ENCODE results near the gene OAS2. TPM values are rescaled to one million over a fixed set of nuclear protein-coding genes. Genes with fewer than 3 reads are reported as not detected.

OAS2 gene
- total and polyA plus RNA-seq, 2 experiments from 2014 or later: 0.54 to 0.56 TPM

DNA sequence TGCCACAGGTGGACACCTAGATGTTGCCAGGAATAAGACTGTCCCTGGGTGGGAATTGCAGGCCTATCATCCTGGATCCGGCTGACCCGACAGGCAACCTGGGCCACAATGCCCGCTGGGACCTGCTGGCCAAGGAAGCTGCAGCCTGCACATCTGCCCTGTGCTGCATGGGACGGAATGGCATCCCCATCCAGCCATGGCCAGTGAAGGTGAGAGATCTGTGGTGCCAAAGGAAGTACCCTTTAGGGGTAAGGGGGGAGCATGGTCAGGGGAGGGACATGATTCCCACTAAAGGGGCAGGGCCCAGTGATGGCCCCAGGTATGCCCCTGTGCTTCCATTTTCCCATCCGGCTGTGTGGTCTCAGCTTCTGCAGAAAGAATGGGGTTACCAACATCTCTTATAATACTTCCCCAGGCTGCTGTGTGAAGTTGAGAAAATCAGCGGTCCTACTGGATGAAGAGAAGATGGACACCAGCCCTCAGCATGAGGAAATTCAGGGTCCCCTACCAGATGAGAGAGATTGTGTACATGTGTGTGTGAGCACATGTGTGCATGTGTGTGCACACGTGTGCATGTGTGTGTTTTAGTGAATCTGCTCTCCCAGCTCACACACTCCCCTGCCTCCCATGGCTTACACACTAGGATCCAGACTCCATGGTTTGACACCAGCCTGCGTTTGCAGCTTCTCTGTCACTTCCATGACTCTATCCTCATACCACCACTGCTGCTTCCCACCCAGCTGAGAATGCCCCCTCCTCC, 8.6 kb upstream of the OAS2 start:
- 74% methylated on average over 8 of the region's 8 CpGs for WGBS, 2 experiments (ENCODE audit: low coverage in 1 of 2, low lambda C conversion rate in 2 of 2, missing lambda C conversion rate in 2 of 2)
- no peaks in the 10 kb centered on the region for H4K20me1 ChIP-seq (ENCODE audit: insufficient read depth)
- no peak for TF ChIP-seq EZH2 (IDR thresholded peaks at IDR 0.05; ENCODE audit: insufficient read depth, poor library complexity, severe bottlenecking)

GRCh38 chr12:112970391-112970790, 7.9 kb upstream of the OAS2 start:
- Histone ChIP-seq H2AFZ (no peak overlapping the region), H3K4me3 (no peak overlapping the region), H3K4me2 (ENCODE audit: unreplicated experiment) (no peak overlapping the region), H3K79me2 (ENCODE audit: insufficient read depth) (no peaks in the 10 kb centered on the region), H3K9me2 (ENCODE audit: insufficient read depth) (no peaks in the 10 kb centered on the region), H3K36me3 (ENCODE audit: low read depth) (no peaks in the 10 kb centered on the region), H3K27ac (no peak overlapping the region), H3K9ac (no peak overlapping the region), H4K20me1 (ENCODE audit: insufficient read depth) (no peaks in the 10 kb centered on the region), H3K4me1 (ENCODE audit: insufficient read depth) (no peaks in the 10 kb centered on the region; the same call in 1 of the 2 replicates), H3K9me3 (ENCODE audit: low read depth) (no peaks in the 10 kb centered on the region), H3F3A (ENCODE audit: insufficient read depth) (0 out of 2 replicates have a peak, but pooled peaks cover 4% of the 10 kb centered on the region), H3K27me3 (replicated peaks; ENCODE audit: insufficient read depth) (no peaks in the 10 kb centered on the region)
- no peak for DNase-seq
- in situ Hi-C loops (cut with MboI): no loop called here
- TF ChIP-seq EZH2phosphoT487 (IDR thresholded peaks at IDR 0.05; ENCODE audit: insufficient read depth, low read depth) (no peak), EZH2 (IDR thresholded peaks at IDR 0.05; ENCODE audit: insufficient read depth, poor library complexity, severe bottlenecking) (no peak)
- 45 to 46% methylated on average over 2 of the region's 2 CpGs for WGBS, 2 experiments (ENCODE audit: low coverage in 1 of 2, low lambda C conversion rate in 2 of 2, missing lambda C conversion rate in 2 of 2)

More for the DNA sequence above, 8.6 kb upstream of the OAS2 start:
- no peaks in the 10 kb centered on the region; the same call in 1 of the 2 replicates for H3K4me1 ChIP-seq (ENCODE audit: insufficient read depth)
- no peaks in the 10 kb centered on the region for H3K9me3 ChIP-seq (ENCODE audit: low read depth)
- DNase-seq: no peak
- no peaks in the 10 kb centered on the region for H3K9me2 ChIP-seq (ENCODE audit: insufficient read depth)
- in situ Hi-C loops (cut with MboI): no loop called here
- no peak overlapping the region for H3K4me3 ChIP-seq
- H3K79me2 ChIP-seq (ENCODE audit: insufficient read depth): no peaks in the 10 kb centered on the region
- H3K27me3 ChIP-seq (replicated peaks; ENCODE audit: insufficient read depth): no peaks in the 10 kb centered on the region
- no peak overlapping the region for H2AFZ ChIP-seq
- H3K36me3 ChIP-seq (ENCODE audit: low read depth): no peaks in the 10 kb centered on the region
- no peak overlapping the region for H3K4me2 ChIP-seq (ENCODE audit: unreplicated experiment)
- no peak overlapping the region for H3K27ac ChIP-seq
- 0 out of 2 replicates have a peak, but pooled peaks cover 4% of the 10 kb centered on the region for H3F3A ChIP-seq (ENCODE audit: insufficient read depth)
- H3K9ac ChIP-seq: no peak overlapping the region

DNA sequence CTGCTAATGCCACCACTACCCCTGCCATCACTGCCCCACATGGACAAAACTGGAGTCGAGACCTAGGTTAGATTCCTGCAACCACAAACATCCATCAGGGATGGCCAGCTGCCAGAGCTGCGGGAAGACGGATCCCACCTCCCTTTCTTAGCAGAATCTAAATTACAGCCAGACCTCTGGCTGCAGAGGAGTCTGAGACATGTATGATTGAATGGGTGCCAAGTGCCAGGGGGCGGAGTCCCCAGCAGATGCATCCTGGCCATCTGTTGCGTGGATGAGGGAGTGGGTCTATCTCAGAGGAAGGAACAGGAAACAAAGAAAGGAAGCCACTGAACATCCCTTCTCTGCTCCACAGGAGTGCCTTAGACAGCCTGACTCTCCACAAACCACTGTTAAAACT, 7.1 kb upstream of the OAS2 start:
- Histone ChIP-seq H3K79me2 (ENCODE audit: insufficient read depth) (no peaks in the 10 kb centered on the region), H3K4me1 (ENCODE audit: insufficient read depth) (no peaks in the 10 kb centered on the region; the same call in 1 of the 2 replicates), H3K27ac (no peak overlapping the region), H2AFZ (no peak overlapping the region), H3K36me3 (ENCODE audit: low read depth) (no peaks in the 10 kb centered on the region), H4K20me1 (ENCODE audit: insufficient read depth) (no peaks in the 10 kb centered on the region), H3K4me3 (no peak overlapping the region), H3K27me3 (replicated peaks; ENCODE audit: insufficient read depth) (no peaks in the 10 kb centered on the region), H3K9me3 (ENCODE audit: low read depth) (no peaks in the 10 kb centered on the region), H3F3A (ENCODE audit: insufficient read depth) (0 out of 2 replicates have a peak, but pooled peaks cover 4% of the 10 kb centered on the region), H3K4me2 (ENCODE audit: unreplicated experiment) (no peak overlapping the region), H3K9me2 (ENCODE audit: insufficient read depth) (no peaks in the 10 kb centered on the region), H3K9ac (no peak overlapping the region)
- 42 to 53% methylated on average over 5 of the region's 5 CpGs for WGBS, 2 experiments (ENCODE audit: low coverage in 1 of 2, low lambda C conversion rate in 2 of 2, missing lambda C conversion rate in 2 of 2)
- DNase-seq: no peak
- TF ChIP-seq EZH2 (IDR thresholded peaks at IDR 0.05; ENCODE audit: insufficient read depth, poor library complexity, severe bottlenecking) (no peak), EZH2phosphoT487 (IDR thresholded peaks at IDR 0.05; ENCODE audit: insufficient read depth, low read depth) (no peak)
- in situ Hi-C loops (cut with MboI): no loop called here

- H3K27me3 ChIP-seq (replicated peaks; ENCODE audit: insufficient read depth): no peaks in the 10 kb centered on the region
- no peak overlapping the region for H3K4me3 ChIP-seq
- H3K79me2 ChIP-seq (ENCODE audit: insufficient read depth): no peaks in the 10 kb centered on the region
- peaks cover 3% of the 10 kb centered on the region; the same call in 1 of the 2 replicates for H3K4me1 ChIP-seq (ENCODE audit: insufficient read depth)
- H3K27ac ChIP-seq: no peak overlapping the region
- H3K4me2 ChIP-seq (ENCODE audit: unreplicated experiment): no peak overlapping the region
- in situ Hi-C loops (cut with MboI): no loop called here
- WGBS, 2 experiments (ENCODE audit: low coverage in 1 of 2, low lambda C conversion rate in 2 of 2, missing lambda C conversion rate in 2 of 2): 17 to 20% methylated on average over 4 of the region's 4 CpGs
- H2AFZ ChIP-seq: no peak overlapping the region
- no peak for TF ChIP-seq EZH2 (IDR thresholded peaks at IDR 0.05; ENCODE audit: insufficient read depth, poor library complexity, severe bottlenecking)
- TF ChIP-seq EZH2phosphoT487 (IDR thresholded peaks at IDR 0.05; ENCODE audit: insufficient read depth, low read depth): no peak
- no peaks in the 10 kb centered on the region for H3K9me2 ChIP-seq (ENCODE audit: insufficient read depth)
- H4K20me1 ChIP-seq (ENCODE audit: insufficient read depth): no peaks in the 10 kb centered on the region
- DNase-seq: peak; percentile 10
- H3K36me3 ChIP-seq (ENCODE audit: low read depth): no peaks in the 10 kb centered on the region
- 0 out of 2 replicates have a peak, but pooled peaks cover 4% of the 10 kb centered on the region for H3F3A ChIP-seq (ENCODE audit: insufficient read depth)
- H3K9ac ChIP-seq: no peak overlapping the region
- H3K9me3 ChIP-seq (ENCODE audit: low read depth): no peaks in the 10 kb centered on the region
Observed at GRCh38 chr12:112973011-112973735, 5.1 kb upstream of the OAS2 start.
